ENCODE results near the gene RPUSD3.

DNA sequence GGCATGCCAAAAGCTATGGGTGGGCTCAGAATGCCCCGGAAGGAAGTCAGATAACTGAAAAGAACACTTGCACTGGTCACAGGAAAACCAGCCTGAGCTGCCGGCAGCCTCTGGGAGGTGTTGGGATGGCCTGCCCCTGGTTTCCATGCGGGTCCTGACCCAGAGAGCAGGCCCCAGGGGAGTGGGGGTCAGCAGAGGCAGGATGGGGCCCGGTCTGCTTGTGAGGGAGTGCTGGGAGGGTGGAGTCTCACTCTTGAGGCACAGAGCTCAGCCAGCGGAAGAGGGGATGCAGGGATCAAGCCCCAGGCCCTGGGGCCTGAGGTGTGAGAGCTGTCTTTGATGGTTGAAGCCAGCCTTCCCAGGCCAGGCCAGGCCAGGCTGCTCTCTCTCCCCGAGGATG lies 2.4 kb upstream of the RPUSD3 start:
- TF ChIP-seq, protein P1, sequence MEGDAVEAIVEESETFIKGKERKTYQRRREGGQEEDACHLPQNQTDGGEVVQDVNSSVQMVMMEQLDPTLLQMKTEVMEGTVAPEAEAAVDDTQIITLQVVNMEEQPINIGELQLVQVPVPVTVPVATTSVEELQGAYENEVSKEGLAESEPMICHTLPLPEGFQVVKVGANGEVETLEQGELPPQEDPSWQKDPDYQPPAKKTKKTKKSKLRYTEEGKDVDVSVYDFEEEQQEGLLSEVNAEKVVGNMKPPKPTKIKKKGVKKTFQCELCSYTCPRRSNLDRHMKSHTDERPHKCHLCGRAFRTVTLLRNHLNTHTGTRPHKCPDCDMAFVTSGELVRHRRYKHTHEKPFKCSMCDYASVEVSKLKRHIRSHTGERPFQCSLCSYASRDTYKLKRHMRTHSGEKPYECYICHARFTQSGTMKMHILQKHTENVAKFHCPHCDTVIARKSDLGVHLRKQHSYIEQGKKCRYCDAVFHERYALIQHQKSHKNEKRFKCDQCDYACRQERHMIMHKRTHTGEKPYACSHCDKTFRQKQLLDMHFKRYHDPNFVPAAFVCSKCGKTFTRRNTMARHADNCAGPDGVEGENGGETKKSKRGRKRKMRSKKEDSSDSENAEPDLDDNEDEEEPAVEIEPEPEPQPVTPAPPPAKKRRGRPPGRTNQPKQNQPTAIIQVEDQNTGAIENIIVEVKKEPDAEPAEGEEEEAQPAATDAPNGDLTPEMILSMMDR (IDR thresholded peaks at IDR 0.05): no peak
- no peak for TF ChIP-seq POLR2A (IDR thresholded peaks at IDR 0.05)

Measured in thyroid gland (tissue), 4 donors.